SK-N-MC (cell line): Measurements from ENCODE around the gene CMTM5.

Experiments
- EZH2 ChIP-seq: fragments of 200-600 bp; sonication (generic); IDR thresholded peaks from one replicate; pipeline ENCODE4 v1.6.1; 2017; ENCODE audit warnings: antibody characterized with exemption
- POLR2AphosphoS5 ChIP-seq: IDR thresholded peaks from 2 replicates; pipeline ENCODE4 v1.6.1; 2012; ENCODE audit warnings: mild to moderate bottlenecking, low read depth, low read length, borderline replicate concordance

GRCh38 chr14:23423657-23424056, 46.8 kb downstream of the CMTM5 start:
- TF ChIP-seq POLR2AphosphoS5 (no peak), EZH2 (no peak)
